HepG2 (cell line): Measurements from ENCODE around the gene ZSCAN31. TPM values are rescaled to one million over a fixed set of nuclear protein-coding genes. Genes with fewer than 3 reads are reported as not detected.

Experiments
- ASH2L ChIP-seq: fragments of 300-600, 200-600 bp; sonication (generic); IDR thresholded peaks from 2 replicates; pipeline ENCODE4 v1.7.0; 2017; ENCODE audit warnings: low read depth, mild to moderate bottlenecking, moderate library complexity, mixed read lengths, low read length; ENCODE audit not compliant: insufficient read length
- CHD2 ChIP-seq: IDR thresholded peaks from 2 replicates; pipeline ENCODE4 v1.6.1; 2011; ENCODE audit warnings: low read depth, low read length, improper control_type of control experiment
- ELF4 ChIP-seq: sonication (generic); formaldehyde crosslinking; IDR thresholded peaks from 2 replicates; pipeline ENCODE4 v1.5.0; 2020; ENCODE audit warnings: missing genetic modification reagents, mild to moderate bottlenecking, moderate library complexity, borderline replicate concordance
- FOXA3 ChIP-seq: IDR thresholded peaks from 2 replicates; pipeline ENCODE4 v1.6.1; 2016; ENCODE audit warnings: missing genetic modification reagents, missing compliant biosample characterization
- MIER2 ChIP-seq: IDR thresholded peaks from 2 replicates; pipeline ENCODE4 v1.6.1; 2016; ENCODE audit warnings: missing biosample characterization, missing genetic modification reagents
- NCOA2 ChIP-seq: sonication (generic); formaldehyde crosslinking; IDR thresholded peaks from 2 replicates; pipeline ENCODE4 v1.8.0; 2022; ENCODE audit warnings: inconsistent platforms
- NFIC ChIP-seq: IDR thresholded peaks from 2 replicates; pipeline ENCODE4 v1.6.1; 2012; ENCODE audit warnings: mild to moderate bottlenecking, low read length, inconsistent platforms
- NFKB2 ChIP-seq: sonication (generic); formaldehyde crosslinking; IDR thresholded peaks from 2 replicates; pipeline ENCODE4 v1.4.0; 2020; ENCODE audit warnings: missing genetic modification reagents, borderline replicate concordance
- RELA ChIP-seq: sonication (generic); formaldehyde crosslinking; IDR thresholded peaks from 2 replicates; pipeline ENCODE4 v1.4.0; 2020; ENCODE audit warnings: missing genetic modification reagents
- TMF1 ChIP-seq: sonication (generic); formaldehyde crosslinking; IDR thresholded peaks from 2 replicates; pipeline ENCODE4 v1.8.1; 2022; ENCODE audit warnings: low read depth, missing genetic modification reagents
- U2AF2 ChIP-seq: fragments of 200-400 bp; formaldehyde crosslinking; IDR thresholded peaks from 2 replicates; pipeline ENCODE4 v1.6.1; 2017; ENCODE audit warnings: low read depth, mild to moderate bottlenecking, low read length
- ZFAT ChIP-seq: sonication (generic); formaldehyde crosslinking; conservative IDR thresholded peaks from 2 replicates; pipeline ENCODE4 v1.8.1; 2023; ENCODE audit warnings: missing genetic modification reagents, inconsistent platforms
- ZKSCAN1 ChIP-seq: fragments of 150-350 bp; IDR thresholded peaks from 2 replicates; pipeline ENCODE4 v1.6.1; 2014; ENCODE audit warnings: low read length
- ZKSCAN8 ChIP-seq: IDR thresholded peaks from 2 replicates; pipeline ENCODE4 v1.6.1; 2016; ENCODE audit warnings: borderline replicate concordance, missing genetic modification reagents, missing compliant biosample characterization
- ZNF382 ChIP-seq: sonication (generic); formaldehyde crosslinking; IDR thresholded peaks from 2 replicates; pipeline ENCODE4 v1.5.0; 2020; ENCODE audit warnings: missing genetic modification reagents, mild to moderate bottlenecking, borderline replicate concordance
- ZNF530 ChIP-seq: sonication (generic); formaldehyde crosslinking; IDR thresholded peaks from 2 replicates; pipeline ENCODE4 v1.5.0; 2020; ENCODE audit warnings: low read depth, mild to moderate bottlenecking, missing genetic modification reagents
- ZNF720 ChIP-seq: sonication (generic); formaldehyde crosslinking; IDR thresholded peaks from 2 replicates; pipeline ENCODE4 v1.4.0; 2020; ENCODE audit warnings: missing genetic modification reagents
- polyA plus RNA-seq, 8 experiments: library from polyadenylated mRNA; depleted of rRNA in 3 of 8; stranded (reverse) in 7 of 8; unstranded in 1 of 8; fragments of >200 nt; fragmentation: Illumina TruSeq in 4 of 8; extraction: Trizol in 4 of 8; gene quantifications; 2 replicates each; pipeline versions ENCODE4 v1.2.1 to v1.2.3, GENCODE V29; 2011 to 2016; ENCODE audit warnings: low read depth in 4 of 8, missing spikeins in 1 of 8, mixed read lengths in 1 of 8; ENCODE audit not compliant: insufficient read depth in 1 of 8
- total RNA-seq, 5 experiments: library from RNA; depleted of rRNA; stranded (reverse); fragments of >200 nt; fragmentation: Illumina TruSeq; extraction: Trizol; gene quantifications; 2 replicates each; pipeline ENCODE4 v1.2.3, GENCODE V29; 2016; ENCODE audit warnings: low read depth in 1 of 5
- TF ChIP-seq, protein P1 (sequence below): sonication (generic); formaldehyde crosslinking; IDR thresholded peaks from 2 replicates; pipeline ENCODE4 v1.5.0; 2020; ENCODE audit warnings: mild to moderate bottlenecking, missing genetic modification reagents
- TF ChIP-seq, protein P2 (sequence below): sonication (generic); formaldehyde crosslinking; IDR thresholded peaks from 2 replicates; pipeline ENCODE4 v1.4.0; 2020; ENCODE audit warnings: low read depth, missing genetic modification reagents
- TF ChIP-seq, protein P3 (sequence below), 2 experiments: sonication (generic) in 1 of 2; formaldehyde crosslinking in 1 of 2; IDR thresholded peaks; 2 replicates each; pipeline versions ENCODE4 v1.5.1 to v1.6.1; 2011 to 2020; ENCODE audit warnings: borderline replicate concordance in 1 of 2, low read depth in 1 of 2, low read length in 1 of 2, mild to moderate bottlenecking in 1 of 2, missing genetic modification reagents in 1 of 2, moderate library complexity in 1 of 2
- TF ChIP-seq, protein P4 (sequence below): sonication (generic); formaldehyde crosslinking; IDR thresholded peaks from 2 replicates; pipeline ENCODE4 v1.5.1; 2020; ENCODE audit warnings: mild to moderate bottlenecking, moderate library complexity, missing genetic modification reagents

ZSCAN31 gene
- total and polyA plus RNA-seq, 2 of the 13 experiments (the other 11 are each of a cell fraction or from before 2014, with no cell fraction given), result 5.3 to 6.2 TPM

DNA sequence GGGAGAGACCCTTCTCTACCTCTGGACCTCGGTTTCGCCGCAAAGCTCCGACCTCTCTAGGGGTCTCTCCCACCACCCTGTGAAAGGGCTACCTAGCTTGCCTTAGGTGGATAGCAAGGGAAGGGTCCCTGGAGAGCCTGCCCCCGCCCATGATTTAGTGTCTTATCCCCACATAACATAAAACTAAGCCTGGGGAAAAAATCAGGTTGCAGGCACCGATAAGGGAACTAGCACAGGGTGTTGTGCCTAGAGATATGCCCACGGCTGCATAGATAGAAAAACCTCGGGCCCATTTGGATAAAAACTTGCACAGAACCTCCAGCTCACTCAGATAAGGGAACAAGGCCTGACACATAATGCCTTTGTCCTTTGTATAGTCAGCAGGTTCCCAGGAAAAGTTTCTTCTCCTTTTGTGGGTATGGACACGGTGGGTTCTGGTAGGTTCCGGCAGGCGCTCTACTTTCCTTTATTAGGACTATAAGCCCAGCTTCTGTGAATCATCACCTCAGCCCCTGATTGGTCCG, 846 bp downstream of the ZSCAN31 start (continued):
- TF ChIP-seq, protein P1, sequence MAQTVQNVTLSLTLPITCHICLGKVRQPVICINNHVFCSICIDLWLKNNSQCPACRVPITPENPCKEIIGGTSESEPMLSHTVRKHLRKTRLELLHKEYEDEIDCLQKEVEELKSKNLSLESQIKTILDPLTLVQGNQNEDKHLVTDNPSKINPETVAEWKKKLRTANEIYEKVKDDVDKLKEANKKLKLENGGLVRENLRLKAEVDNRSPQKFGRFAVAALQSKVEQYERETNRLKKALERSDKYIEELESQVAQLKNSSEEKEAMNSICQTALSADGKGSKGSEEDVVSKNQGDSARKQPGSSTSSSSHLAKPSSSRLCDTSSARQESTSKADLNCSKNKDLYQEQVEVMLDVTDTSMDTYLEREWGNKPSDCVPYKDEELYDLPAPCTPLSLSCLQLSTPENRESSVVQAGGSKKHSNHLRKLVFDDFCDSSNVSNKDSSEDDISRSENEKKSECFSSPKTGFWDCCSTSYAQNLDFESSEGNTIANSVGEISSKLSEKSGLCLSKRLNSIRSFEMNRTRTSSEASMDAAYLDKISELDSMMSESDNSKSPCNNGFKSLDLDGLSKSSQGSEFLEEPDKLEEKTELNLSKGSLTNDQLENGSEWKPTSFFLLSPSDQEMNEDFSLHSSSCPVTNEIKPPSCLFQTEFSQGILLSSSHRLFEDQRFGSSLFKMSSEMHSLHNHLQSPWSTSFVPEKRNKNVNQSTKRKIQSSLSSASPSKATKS (CRISPR knock-in tag), result no peak
- TF ChIP-seq ASH2L, result no peak
- TF ChIP-seq, protein P2, sequence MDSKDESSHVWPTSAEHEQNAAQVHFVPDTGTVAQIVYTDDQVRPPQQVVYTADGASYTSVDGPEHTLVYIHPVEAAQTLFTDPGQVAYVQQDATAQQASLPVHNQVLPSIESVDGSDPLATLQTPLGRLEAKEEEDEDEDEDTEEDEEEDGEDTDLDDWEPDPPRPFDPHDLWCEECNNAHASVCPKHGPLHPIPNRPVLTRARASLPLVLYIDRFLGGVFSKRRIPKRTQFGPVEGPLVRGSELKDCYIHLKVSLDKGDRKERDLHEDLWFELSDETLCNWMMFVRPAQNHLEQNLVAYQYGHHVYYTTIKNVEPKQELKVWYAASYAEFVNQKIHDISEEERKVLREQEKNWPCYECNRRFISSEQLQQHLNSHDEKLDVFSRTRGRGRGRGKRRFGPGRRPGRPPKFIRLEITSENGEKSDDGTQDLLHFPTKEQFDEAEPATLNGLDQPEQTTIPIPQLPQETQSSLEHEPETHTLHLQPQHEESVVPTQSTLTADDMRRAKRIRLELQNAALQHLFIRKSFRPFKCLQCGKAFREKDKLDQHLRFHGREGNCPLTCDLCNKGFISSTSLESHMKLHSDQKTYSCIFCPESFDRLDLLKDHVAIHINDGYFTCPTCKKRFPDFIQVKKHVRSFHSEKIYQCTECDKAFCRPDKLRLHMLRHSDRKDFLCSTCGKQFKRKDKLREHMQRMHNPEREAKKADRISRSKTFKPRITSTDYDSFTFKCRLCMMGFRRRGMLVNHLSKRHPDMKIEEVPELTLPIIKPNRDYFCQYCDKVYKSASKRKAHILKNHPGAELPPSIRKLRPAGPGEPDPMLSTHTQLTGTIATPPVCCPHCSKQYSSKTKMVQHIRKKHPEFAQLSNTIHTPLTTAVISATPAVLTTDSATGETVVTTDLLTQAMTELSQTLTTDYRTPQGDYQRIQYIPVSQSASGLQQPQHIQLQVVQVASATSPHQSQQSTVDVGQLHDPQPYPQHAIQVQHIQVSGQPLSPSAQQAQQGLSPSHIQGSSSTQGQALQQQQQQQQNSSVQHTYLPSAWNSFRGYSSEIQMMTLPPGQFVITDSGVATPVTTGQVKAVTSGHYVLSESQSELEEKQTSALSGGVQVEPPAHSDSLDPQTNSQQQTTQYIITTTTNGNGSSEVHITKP (CRISPR knock-in tag), result no peak
- no peak for TF ChIP-seq NFIC
- no peak for TF ChIP-seq ZNF382
- no peak for TF ChIP-seq MIER2 (CRISPR knock-in tag)
- TF ChIP-seq NFKB2 (CRISPR knock-in tag), result no peak
- no peak for TF ChIP-seq U2AF2
- TF ChIP-seq, protein P3, sequence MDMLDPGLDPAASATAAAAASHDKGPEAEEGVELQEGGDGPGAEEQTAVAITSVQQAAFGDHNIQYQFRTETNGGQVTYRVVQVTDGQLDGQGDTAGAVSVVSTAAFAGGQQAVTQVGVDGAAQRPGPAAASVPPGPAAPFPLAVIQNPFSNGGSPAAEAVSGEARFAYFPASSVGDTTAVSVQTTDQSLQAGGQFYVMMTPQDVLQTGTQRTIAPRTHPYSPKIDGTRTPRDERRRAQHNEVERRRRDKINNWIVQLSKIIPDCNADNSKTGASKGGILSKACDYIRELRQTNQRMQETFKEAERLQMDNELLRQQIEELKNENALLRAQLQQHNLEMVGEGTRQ (IDR thresholded peaks at IDR 0.05; ENCODE audit: low read depth, low read length), result no peak
- TF ChIP-seq, protein P3 (CRISPR knock-in tag; IDR thresholded peaks at IDR 0.05; ENCODE audit: borderline replicate concordance), result peak; percentile 40; the same call in 1 of the 2 replicates
- TF ChIP-seq RELA (CRISPR knock-in tag), result no peak
- TF ChIP-seq ZKSCAN8 (CRISPR knock-in tag), result no peak
- no peak for TF ChIP-seq ELF4 (CRISPR knock-in tag)
- no peak for TF ChIP-seq ZFAT (CRISPR knock-in tag)
- TF ChIP-seq FOXA3 (CRISPR knock-in tag), result no peak
- TF ChIP-seq, protein P4, sequence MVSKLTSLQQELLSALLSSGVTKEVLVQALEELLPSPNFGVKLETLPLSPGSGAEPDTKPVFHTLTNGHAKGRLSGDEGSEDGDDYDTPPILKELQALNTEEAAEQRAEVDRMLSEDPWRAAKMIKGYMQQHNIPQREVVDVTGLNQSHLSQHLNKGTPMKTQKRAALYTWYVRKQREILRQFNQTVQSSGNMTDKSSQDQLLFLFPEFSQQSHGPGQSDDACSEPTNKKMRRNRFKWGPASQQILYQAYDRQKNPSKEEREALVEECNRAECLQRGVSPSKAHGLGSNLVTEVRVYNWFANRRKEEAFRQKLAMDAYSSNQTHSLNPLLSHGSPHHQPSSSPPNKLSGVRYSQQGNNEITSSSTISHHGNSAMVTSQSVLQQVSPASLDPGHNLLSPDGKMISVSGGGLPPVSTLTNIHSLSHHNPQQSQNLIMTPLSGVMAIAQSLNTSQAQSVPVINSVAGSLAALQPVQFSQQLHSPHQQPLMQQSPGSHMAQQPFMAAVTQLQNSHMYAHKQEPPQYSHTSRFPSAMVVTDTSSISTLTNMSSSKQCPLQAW (CRISPR knock-in tag), result 0 out of 2 replicates have a peak, but pooled peaks have one; percentile 35
- no peak for TF ChIP-seq ZNF530 (CRISPR knock-in tag)
- no peak for TF ChIP-seq NCOA2 (CRISPR knock-in tag)
- no peak for TF ChIP-seq CHD2
- TF ChIP-seq ZNF720 (CRISPR knock-in tag), result no peak
- TF ChIP-seq TMF1 (CRISPR knock-in tag), result 0 out of 2 replicates have a peak, but pooled peaks have one; percentile 63
- TF ChIP-seq ZKSCAN1, result no peak
